ENCODE results near the gene FRA10AC1.

Gene FRA10AC1, protein sequence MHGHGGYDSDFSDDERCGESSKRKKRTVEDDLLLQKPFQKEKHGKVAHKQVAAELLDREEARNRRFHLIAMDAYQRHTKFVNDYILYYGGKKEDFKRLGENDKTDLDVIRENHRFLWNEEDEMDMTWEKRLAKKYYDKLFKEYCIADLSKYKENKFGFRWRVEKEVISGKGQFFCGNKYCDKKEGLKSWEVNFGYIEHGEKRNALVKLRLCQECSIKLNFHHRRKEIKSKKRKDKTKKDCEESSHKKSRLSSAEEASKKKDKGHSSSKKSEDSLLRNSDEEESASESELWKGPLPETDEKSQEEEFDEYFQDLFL

DNA sequence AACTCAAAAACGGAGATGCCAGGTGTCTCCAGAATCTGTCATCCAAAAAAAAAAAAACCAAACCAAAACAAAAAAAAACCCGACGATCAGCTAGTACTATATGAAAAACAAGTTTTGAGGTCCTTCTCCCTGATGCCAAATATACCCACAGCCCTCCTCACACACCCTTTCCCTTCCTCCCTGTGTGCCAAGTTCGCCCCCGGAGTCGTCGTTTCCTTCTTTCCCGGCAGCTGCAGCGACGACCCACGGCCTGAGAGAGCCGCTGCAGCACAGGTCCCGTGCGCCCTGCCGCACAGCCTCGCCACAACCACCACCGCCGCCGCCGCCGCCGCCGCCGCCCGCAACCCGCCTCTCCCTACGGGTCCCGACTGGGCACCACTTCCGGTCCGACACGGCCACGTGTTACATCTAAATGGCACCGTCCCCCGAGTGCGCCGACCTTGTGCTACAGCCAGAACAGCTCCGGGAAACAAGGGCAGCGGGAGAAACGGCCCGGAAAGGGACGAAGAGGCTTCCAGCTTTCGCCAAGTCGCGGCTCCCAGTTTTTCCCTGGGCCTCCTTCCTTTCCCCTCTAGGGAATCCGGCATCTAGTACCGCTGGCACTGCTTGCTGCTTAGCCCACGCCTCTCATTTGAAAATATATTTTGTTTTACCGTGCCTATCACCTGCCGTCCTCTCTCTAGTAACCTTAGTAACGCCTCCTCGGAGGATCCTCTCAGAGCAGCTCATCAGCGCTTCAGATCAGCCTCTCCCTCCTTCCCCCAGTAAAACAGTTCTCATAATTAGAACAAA is at the start of gene FRA10AC1:
Gene FRA10AC1 (minus strand): TSS at position 383 of the 792 bp plus-strand sequence. CDS start 2,486 bp downstream, outside the sequence.
- peak; percentile 83 to 87 (median 83) for DNase-seq (ENCODE audit: low read depth in 3 of 3)

DNA sequence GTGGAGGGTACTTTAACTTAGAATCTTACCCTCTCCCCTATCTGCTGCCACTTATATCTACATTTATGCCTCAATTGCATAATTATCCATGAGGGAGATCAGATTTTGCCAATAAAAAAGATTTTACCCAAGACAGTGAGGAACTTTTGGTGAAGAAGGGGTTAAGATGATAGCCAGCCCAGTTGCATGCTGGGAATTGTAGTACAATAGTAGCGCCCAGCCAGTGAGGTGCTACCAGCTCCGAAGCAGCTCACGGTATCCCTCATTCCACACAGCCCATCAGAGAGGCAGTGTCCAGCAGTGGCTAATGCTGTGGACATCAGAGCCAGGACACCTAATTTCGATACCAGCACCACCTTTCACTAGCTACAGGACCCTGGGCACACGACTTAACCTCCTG is 49.4 kb upstream of the FRA10AC1 start:
- no peak for DNase-seq (ENCODE audit: low read depth in 3 of 3)

DNA sequence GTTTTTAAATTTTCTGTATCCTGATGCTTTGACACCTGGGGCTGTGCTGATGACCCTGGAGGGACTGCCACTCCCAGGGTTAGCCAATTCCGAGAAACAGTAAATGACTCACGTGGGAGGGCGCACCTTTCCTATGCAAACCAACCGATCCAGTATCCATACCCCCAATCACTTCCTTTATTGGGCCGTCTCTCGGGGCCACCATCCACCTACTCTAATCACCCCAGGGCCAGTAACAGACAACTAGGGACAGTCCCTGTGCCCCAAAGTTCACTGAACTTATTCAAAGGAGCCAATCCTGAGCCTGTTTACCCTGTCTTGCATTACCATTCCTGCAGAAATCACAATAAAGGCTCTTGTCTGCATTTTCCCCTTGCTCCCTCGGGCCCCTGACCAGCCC is 48.7 kb upstream of the FRA10AC1 start:
- DNase-seq (ENCODE audit: low read depth in 3 of 3), result no peak

DNA sequence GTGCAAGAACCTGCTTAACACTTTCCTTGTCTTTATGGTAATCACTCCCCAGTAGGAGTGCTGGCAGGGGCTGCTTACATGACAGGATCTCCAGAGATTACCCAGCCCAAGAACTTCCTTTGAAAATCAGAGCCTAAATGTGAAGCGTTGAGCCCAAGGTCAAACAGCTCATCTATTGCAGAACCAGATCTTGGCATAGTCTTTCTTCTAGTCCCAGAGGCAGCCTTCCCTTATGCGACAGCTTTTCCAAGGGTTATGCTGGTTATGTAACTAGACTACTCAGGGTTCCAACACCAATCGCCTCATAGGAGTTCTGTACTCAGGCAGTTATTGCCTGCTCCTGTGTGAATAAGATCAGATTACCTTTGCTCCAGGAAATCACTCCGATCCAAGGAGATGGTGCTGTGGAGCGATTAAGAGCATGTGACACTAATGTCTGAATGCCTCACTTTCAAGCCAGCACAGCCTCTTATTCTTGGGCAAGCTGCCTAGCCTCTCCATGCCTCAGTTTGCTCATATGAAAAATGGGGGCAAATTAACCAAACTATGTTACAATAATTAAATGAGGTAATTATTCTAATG is 46.9 kb upstream of the FRA10AC1 start:
- no peak for DNase-seq (ENCODE audit: low read depth in 3 of 3)

DNA sequence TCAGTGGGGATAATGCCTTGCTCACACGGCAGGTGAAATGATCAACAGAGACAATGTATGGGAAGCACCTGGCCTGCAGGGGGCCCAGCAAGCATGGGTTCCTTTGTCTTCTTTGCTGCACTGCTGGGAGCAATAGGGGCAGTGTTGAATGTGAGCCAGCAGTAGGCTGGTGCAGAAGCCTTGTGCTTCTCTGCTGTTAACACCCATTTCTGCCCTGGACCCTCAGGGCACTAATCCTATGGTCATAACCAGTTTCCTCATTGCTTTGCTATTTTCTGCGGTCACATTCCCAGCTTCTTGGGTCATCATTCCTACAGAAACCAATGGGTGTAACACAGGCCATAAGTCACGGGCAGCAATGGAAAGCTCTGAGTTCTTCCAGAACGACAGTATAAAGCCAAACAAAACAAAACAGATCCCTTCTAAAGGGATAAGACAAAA is 44.5 kb upstream of the FRA10AC1 start:
- no peak for DNase-seq (ENCODE audit: low read depth in 3 of 3)

DNA sequence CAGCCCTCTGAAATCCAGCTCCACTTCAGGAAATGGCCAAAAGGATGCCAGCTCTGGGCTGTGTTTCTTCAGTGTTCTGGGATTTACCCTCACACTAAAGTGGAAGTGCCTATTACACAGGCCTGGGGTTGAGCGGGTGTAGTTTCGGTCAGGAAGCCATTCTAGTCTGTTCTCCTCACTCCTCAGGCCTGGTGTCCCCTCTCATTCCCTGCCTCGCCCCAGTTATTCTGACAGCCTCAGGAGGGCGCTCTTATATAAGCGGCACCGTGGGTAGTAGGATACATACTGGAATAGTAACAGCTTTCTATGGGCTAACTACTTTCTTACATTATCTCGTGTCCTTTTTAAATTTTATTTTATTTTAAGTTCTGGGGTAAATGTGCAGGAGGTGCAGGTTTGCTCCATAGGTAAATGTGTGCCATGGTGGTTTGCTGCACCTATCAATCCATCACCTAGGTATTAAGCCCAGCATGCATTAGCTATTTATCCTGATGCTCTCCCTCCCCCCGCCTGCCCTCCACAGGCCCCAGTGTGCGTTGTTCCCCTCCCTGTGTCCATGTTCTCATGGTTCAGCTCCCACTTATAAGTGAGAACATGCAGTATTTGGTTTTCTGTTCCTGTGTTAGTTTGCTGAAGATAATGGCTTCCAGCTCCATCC is 43.1 kb upstream of the FRA10AC1 start:
- no peak for DNase-seq (ENCODE audit: low read depth in 3 of 3)

DNA sequence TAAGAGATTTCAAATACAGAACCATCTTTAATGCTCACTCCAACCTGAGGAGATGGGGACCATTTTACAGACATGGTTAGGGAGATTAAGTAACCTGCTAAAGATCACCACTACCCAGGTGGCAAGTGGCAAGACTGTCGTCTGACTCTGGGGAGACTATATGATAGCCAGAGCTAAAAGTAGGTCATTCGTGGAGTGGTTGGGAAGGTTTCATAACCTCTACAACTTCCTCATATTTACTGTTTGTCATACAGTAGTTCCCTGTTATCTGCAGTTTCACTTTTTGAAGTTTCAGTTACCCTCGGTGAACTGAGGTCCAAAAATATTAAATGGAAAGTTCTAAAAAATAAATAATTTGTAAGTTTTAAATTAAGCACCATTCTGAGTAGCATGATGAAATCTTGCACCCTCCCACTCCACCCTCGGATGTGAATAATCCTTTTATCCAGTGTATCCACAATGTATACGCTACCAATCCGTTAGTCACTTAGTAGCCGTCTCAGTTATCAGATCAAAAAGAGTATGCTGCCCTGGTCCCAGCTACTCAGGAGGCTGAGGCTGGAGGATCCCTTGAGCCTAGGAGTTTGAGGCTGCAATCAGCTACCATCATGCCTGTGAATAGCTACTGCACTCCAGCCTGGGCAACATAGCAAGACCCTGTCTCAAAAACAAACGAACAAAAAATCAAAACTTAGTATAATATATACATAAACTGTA is 40.4 kb upstream of the FRA10AC1 start:
- no peak for DNase-seq (ENCODE audit: low read depth in 3 of 3)

DNA sequence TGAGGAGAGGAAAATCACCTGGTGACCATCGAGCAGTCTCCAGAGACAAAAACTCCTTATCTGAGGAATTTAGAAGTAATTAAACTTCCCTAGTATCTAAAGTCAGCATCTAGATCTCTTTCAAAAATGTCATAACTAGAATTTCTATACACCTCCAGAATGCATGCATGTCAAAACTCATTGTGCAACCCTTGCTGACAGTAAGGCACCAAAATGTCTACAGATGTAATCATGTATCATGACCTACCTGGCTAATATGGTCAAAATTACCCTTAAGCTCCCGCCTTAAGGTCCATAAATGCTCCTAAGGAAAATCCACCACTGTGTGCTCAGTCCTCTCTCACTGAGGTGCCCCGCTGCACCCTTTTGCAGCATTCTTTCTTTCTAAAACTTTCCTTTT is 39.0 kb upstream of the FRA10AC1 start:
- no peak for DNase-seq (ENCODE audit: low read depth in 3 of 3)

DNA sequence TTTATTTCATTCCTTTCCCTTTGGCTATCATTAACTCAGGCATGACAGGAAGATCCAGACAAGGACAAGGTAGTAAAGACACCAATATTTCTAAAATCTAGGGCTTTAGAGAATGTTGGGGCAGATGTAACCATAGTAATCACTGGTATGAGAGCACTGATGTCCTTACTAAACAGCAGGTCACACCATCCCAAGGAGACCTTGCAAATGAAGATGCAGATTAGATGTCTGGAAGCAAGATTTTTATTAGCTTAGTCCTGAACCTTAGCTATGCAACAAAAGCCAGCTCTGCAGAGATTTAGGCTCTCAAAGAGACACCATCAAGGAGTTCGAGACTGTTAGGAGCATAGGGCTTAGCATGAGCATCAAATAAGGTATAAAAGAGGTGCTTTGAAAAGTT is 23.6 kb upstream of the FRA10AC1 start:
- no peak for DNase-seq (ENCODE audit: low read depth in 3 of 3)

DNA sequence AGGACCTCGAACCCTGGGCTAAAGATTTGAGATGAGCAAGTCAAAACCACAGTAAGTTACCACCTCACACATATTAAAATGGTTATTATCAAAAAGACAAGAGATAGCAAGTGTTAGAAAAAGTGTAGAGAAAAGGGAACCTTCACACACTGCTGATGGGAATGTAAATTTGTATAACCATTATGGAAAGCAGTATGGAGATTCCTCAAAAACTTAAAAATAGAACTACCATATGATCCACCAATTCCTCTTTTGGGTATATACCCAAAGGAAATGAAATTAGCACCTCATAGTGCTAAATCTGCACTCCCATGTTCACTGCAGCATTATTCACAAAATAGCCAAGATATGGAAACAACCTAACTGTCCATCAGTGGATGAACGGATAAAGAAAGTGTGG is 20.8 kb upstream of the FRA10AC1 start:
- DNase-seq (ENCODE audit: low read depth in 3 of 3), result no peak

DNA sequence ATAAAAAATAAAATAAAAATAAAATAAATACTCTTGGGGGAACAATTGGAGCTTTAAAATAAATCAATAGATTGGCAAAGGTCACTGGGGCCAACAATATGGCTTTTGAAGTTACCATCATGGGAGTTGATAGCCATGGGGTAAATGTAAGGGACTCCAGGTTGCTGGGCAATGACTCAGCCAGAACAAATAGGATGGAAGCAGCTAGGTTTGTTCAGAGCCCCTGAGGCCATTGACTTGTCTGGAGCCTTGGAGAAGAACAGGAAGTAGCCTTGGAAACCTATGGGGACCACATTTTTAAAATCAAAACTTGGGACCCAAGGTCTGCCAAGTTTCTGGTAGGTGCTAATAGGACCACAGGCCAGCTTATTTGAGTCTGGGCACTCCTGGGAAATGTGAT is 20.2 kb upstream of the FRA10AC1 start:
- DNase-seq (ENCODE audit: low read depth in 3 of 3), result no peak

DNA sequence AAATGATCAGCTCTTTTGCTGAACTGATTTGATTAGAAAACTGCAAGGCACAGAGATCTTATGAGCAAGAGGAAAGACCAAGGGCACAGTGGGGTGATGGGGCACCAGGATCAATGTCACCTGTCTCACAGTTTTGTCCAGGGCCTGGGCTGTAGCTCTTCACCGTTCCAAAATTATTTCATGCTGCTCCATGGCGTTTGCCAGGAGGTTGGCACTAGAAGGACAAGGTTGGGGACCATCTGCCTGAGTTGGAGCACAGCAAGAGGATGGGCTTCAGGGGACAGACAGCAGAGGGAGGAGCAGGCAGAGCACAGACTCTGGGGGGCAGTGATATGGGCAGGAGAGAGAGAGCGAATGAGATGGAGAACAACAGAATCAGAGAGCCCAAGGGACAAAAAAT is 17.5 kb upstream of the FRA10AC1 start:
- no peak for DNase-seq (ENCODE audit: low read depth in 3 of 3)

DNA sequence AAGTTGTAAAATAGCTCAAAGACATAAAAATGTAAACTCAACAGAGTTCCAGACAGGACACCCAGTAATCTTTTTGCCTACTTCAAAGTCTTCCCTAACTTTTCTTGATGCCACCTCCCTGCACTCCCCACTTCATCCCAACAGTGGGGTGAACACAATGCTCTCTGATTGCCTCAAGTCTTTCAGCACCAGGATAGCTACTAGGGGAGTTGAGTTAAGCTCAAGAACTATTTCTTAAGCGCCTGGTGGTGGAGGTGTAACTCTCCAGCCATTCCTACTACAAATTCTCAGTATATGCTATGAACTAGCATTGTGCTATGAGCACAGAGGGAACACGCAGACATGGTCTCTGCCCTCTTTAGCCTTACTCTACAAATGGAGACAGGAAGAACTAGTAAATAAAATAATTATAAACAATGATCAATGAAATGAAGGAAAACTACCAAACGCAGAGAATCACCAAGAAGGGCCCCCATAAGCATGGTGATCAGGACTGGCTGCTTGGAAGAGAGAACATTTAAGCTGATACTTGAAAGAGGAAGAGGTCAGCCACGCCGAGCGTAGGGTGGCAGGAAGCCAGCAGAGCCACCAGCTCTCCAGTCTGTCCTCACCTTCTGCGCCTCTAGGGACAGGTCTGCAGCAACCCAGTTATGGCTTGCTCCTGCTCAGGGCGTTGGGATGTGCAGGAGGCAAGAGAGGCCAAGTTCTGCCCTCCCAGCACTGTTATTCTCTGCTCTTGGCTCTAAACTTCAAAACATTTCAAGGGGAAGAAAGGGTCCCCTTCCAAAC is 16.7 kb upstream of the FRA10AC1 start:
- DNase-seq (ENCODE audit: low read depth in 3 of 3), result no peak

DNA sequence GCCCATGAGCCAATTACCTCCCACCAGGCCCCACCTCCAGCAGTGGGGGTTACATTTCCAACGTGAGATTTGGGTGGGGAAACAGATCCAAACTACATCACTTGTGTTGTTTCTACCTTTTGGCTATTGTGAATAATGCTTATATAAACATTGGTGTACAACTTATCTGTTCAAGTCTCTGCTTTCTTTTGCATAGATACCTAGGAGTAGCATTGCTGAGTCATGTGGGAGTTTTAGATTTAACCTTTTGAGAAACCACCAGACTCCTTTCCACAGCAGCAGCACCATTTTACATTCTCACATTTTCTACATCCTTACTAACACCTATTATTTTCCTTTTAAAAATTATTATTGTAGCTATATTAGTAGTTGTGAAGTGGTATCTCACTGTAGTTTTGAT is 14.4 kb upstream of the FRA10AC1 start:
- DNase-seq (ENCODE audit: low read depth in 3 of 3), result no peak

DNA sequence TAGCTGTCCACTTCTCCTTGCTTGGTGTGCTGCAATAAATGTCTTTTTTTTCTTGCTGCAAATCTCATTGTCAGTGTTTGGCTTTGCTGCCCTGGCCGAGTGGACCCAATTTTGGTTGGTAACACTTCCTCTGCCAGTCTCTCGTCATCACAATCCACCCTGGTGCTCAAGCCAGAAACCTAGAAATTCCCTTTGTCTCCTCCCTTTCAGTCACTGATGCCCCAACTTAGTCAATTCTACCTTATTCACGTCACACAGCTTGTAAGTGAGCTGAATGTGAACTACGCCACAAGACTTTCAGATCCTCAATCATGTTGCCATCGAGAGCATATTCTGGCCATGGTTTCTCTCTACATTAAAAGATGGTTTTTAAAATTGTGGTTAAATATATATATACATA is 13.0 kb upstream of the FRA10AC1 start:
- no peak for DNase-seq (ENCODE audit: low read depth in 3 of 3)

DNA sequence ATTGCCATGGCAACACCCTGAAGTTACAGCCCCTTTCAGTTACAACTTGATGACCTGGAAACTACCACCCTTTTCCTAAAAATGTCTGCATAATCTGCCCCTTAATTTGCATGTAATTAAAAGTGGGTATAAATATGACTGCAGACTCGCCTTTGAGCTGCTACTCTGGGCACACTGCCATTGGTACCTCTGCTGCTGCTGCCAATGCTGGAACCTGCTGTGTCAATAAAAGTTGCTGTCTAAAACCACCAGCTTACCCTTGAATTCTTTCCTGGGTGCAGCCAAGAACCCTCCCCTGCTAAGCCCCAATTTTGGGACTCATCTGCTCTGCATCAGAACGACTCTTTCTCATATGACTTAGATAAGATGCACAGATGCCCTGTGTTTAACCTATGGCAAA is 10.2 kb upstream of the FRA10AC1 start:
- DNase-seq (ENCODE audit: low read depth in 3 of 3), result no peak

DNA sequence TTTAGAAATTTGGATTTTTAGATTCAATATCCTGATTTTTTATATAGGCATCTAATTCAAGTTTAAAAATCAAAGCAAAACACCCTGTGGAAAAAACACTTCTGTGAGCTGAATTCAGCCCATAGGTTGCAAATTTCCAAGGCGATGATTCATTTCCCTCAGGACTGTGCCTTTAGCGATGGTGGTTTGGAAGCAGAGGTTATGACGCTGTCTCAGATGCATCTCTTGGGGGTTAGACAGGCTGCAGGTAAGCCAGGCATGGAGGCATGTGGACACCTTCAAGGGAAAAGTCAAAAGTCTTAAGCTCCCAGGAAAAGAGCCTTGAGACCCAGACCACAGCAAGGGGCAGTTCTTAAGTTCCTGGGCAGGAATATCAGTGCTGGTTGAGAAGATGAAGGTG is 9.5 kb upstream of the FRA10AC1 start:
- DNase-seq (ENCODE audit: low read depth in 3 of 3), result no peak

DNA sequence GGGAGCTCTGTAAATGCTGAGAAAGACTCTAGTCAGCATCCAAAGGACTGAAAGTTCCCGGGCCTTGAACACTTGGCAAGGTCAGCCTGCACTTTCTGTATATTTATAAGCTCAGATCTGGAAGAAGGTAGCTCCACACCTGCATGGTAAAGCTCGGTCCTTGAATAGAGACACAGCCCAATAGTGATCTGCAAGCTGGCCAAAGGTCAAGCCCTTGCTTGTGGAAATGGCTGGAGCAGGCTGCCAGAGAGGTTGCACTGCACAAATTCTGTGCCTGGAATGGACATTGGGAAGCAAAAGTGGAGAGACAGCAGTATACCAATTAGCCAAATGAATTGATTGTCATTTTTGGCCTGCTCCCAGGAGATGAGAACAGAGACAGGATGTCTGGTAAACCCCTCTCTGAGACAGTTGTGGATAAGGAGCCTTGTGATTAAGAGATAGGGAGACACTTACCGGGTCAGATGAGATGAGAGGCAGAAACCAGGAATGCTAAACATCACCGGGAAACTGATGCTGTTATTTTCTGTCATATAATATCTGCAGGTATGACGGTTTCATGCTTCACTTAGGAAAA is 8.0 kb upstream of the FRA10AC1 start:
- DNase-seq (ENCODE audit: low read depth in 3 of 3), result no peak

DNA sequence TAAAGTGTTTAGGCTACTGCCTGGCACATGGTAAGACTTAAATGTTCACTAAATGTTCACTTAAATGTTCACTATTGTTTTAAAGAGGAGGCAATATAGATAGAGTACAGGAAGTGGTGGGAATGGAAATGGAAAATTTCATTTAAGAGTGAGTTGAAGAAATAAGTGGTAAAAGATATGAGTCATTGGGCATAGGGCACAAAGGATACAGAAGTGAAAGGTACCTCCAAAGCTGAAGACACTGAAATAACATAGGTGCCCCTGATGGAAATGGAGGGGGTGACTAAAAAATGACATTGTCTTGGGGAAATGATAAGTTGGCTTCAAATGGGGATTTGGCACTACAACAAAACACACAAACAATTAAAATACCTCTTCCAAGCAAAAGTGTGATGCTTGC is 5.2 kb upstream of the FRA10AC1 start:
- no peak for DNase-seq (ENCODE audit: low read depth in 3 of 3)

DNA sequence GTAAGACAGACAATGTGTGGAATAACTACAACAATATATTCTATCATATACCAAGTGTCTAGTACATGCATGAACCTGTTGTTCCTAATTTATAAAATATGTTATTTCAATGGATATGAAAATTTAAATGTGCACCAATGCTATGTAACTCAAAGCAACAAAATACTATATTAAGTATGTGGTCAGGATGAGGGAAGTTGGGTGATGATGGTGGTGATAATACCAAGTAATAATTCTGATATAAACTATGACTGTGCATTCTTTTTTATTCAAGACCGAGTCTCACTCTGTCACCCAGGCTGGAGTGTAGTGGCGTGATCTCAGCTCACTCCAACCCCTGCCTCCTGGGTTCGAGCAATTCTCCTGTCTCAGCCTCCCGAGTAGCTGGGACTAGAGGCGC is 2.1 kb upstream of the FRA10AC1 start:
- DNase-seq (ENCODE audit: low read depth in 3 of 3), result no peak

DNA sequence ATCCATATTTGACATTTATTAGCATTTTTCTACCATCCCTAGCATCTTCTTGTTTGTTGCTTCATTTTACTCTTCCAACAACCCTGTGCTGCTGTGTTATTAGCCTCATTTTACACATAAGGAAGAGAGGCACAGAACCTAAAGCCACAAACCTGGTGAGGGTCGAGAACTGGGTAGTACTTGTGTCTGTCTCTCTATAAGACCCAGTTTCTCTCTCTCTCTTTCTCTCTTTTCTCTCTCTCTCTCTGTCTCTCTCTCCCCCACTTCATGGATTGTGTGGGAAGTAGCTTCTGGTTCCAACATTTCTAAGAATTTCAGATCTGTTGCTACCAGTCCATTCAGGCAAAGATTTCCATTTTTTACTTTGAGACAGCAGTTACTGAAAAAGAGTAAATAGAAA is 1.4 kb upstream of the FRA10AC1 start:
- no peak for DNase-seq (ENCODE audit: low read depth in 3 of 3)
